Naive thymus-derived CD8-positive, alpha-beta T cell (primary cell): ENCODE measurements around the gene EFEMP1. TPM values are rescaled to one million over a fixed set of nuclear protein-coding genes. Genes with fewer than 3 reads are reported as not detected.
"Not testable (repeated sequence)": the region's sequence is repeated elsewhere in the genome, so short reads cannot be mapped to it uniquely, and the experiment has no call there.

ENCODE experiments used
- ATAC-seq, 2 donors: fragments of 150-1000 bp; cut with Tn5 transposase in 1 of 2; sonication (Bioruptor Pico), chemical (Tn5 transposase) in 1 of 2; 1 replicate in 1 of 2; 2 replicates in 1 of 2; pipeline ENCODE4 v1.10.0; 2021; ENCODE audit warnings: mild to moderate bottlenecking in 2 of 2, moderate library complexity in 2 of 2
- POLR2A ChIA-PET: fragments of 350-600 bp; sonication (Branson Sonifier 250); formaldehyde crosslinking; loops from one replicate; lab custom pipeline; 2021; ENCODE audit warnings: antibody characterized with exemption; lab: Charles Lee
- DNase-seq, 10 donors: peaks; one replicate each; pipeline versions ENCODE4 v3.0.0 to v3.0.0-alpha.2; 2020 to 2022
- H3K27ac Mint-ChIP-seq, 10 donors: one replicate each; pipeline ENCODE4 v1.8.0; 2020 to 2022; ENCODE audit warnings: mild to moderate bottlenecking in 10 of 10, mixed read lengths in 10 of 10, moderate library complexity in 4 of 10, inconsistent platforms in 1 of 10
- H3K27me3 Mint-ChIP-seq, 5 donors: one replicate each; pipeline ENCODE4 v1.8.0; 2021 to 2022; ENCODE audit warnings: mixed read lengths in 5 of 5
- H3K36me3 Mint-ChIP-seq, 3 donors: one replicate each; pipeline ENCODE4 v1.8.0; 2020 to 2022; ENCODE audit warnings: mixed read lengths in 3 of 3, mild to moderate bottlenecking in 2 of 3, inconsistent platforms in 1 of 3
- H3K4me1 Mint-ChIP-seq, 4 donors: one replicate each; pipeline ENCODE4 v1.8.0; 2021 to 2022; ENCODE audit warnings: mixed read lengths in 4 of 4
- H3K4me3 Mint-ChIP-seq, 10 donors: one replicate each; pipeline ENCODE4 v1.8.0; 2020 to 2022; ENCODE audit warnings: mild to moderate bottlenecking in 10 of 10, mixed read lengths in 10 of 10, moderate library complexity in 6 of 10, inconsistent platforms in 1 of 10
- H3K9me3 Mint-ChIP-seq, 9 donors: one replicate each; pipeline ENCODE4 v1.8.0; 2020 to 2022; ENCODE audit warnings: mixed read lengths in 9 of 9, mild to moderate bottlenecking in 3 of 9, inconsistent platforms in 1 of 9, moderate library complexity in 1 of 9
- polyA plus RNA-seq, 3 donors: library from polyadenylated mRNA; unstranded; fragments of 300-500 nt; fragmentation: Illumina TruSeq; gene quantifications; one replicate each; pipeline ENCODE4 v1.2.3, GENCODE V29; 2021
- total RNA-seq, 8 experiments: library from RNA in 2 of 8; stranded (reverse) in 2 of 8; gene quantifications; one replicate each; pipeline ENCODE4 v1.2.3 and lab custom pipeline; 2021 to 2026

EFEMP1 gene
- total and polyA plus RNA-seq, 5 experiments from 2014 or later = not detected

DNA sequence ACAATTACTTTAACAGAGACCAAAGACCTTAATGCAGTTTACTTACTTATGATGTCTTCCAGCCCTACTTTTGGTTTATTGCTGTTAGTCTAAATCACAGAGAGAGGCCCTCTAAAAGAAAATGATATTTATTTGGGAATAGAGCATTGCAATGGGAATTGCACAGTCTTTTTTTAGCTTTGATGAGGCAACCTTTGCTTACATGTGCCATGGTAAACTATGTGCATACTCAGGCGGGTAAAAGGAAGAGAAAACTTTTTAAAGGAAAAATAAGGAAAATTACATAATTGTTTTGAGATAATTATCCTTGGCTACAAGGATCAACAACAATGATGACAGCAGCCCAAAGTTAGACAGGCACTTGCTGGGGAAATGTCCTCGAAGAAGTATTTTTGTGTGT lies 78.6 kb downstream of the EFEMP1 start:
- Mint-ChIP-seq H3K36me3 (no peaks in the 10 kb centered on the region), H3K27ac (no peak overlapping the region), H3K4me3 (no peak overlapping the region), H3K4me1 (no peaks in the 10 kb centered on the region), H3K9me3 (peaks cover 0 to 4% (median 0%) of the 10 kb centered on the region in 9 donors), H3K27me3 (peaks cover 0 to 4% (median 0%) of the 10 kb centered on the region in 5 donors)
- POLR2A ChIA-PET = no interaction called here
- ATAC-seq = no peak
- no peak for DNase-seq

DNA sequence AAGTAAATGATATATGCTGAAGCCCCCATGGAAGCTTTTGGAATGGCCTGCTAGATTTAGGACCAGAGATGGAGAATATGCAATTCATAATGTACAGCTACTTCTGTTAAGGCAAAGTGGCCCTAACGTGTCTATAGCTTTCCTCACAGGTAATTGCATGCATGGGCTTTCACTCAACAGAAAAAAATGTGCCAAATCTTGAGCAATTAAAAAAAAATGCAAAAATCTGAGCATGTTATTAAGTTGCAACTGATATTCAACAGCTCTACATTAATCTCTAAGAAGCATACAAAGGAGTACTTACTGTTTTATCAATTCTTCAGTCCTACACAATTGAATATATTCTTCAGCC lies 79.6 kb downstream of the EFEMP1 start:
- POLR2A ChIA-PET = no interaction called here
- H3K27ac Mint-ChIP-seq = no peak overlapping the region
- H3K4me3 Mint-ChIP-seq = no peak overlapping the region
- H3K36me3 Mint-ChIP-seq = no peaks in the 10 kb centered on the region
- no peak for DNase-seq
- no peak for ATAC-seq
- H3K27me3 Mint-ChIP-seq = peaks cover 0 to 4% (median 0%) of the 10 kb centered on the region in 5 donors
- H3K4me1 Mint-ChIP-seq = no peaks in the 10 kb centered on the region
- H3K9me3 Mint-ChIP-seq = peaks cover 0 to 4% (median 0%) of the 10 kb centered on the region in 9 donors

DNA sequence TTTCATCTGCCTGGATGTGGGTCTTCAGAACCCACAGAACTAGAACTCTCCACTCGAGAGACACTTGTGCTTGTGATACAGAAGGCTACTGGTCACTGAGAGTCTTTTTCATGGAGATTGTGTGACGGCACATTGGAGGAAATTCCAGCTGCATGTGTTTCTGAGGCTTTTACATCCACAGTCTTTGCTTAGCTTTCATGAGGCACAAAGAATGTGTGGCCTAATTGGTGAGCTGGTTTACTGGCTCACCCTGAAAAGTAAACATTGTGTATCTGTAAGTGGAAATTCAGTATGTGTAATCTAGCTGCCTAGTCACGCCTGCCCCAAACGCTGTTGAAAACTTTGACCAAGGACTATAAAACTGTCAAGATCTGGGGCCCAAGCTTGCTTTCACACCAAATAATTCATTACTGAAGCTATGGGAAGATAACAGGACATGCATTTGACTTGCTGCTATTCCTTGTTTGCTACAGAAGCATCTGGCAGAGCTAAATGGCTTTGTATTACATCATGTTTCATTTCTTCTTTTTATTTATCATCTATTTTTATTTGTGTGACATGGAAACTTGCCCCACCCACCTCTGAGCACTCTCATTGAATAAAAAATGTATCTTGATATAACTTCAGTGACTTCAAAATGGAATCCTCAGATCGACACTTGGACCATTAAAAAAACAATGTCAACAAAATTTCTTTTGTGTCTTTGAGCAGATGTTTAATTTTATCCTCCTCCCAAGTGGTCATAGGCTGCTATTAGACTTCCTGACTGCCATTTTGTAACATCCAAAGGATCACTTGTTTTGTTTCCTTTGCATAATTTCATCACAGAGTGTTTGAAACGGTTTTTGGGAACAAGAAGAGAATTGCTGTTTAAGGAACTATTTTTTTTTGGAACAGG lies 80.2 kb downstream of the EFEMP1 start:
- no peak for DNase-seq
- no peak for ATAC-seq
- no peaks in the 10 kb centered on the region for H3K4me1 Mint-ChIP-seq
- POLR2A ChIA-PET = no interaction called here
- no peak overlapping the region for H3K4me3 Mint-ChIP-seq
- H3K27ac Mint-ChIP-seq = no peak overlapping the region
- H3K27me3 Mint-ChIP-seq = peaks cover 0 to 3% (median 0%) of the 10 kb centered on the region in 5 donors
- H3K9me3 Mint-ChIP-seq = peaks cover 0 to 4% (median 0%) of the 10 kb centered on the region in 9 donors
- H3K36me3 Mint-ChIP-seq = no peaks in the 10 kb centered on the region

DNA sequence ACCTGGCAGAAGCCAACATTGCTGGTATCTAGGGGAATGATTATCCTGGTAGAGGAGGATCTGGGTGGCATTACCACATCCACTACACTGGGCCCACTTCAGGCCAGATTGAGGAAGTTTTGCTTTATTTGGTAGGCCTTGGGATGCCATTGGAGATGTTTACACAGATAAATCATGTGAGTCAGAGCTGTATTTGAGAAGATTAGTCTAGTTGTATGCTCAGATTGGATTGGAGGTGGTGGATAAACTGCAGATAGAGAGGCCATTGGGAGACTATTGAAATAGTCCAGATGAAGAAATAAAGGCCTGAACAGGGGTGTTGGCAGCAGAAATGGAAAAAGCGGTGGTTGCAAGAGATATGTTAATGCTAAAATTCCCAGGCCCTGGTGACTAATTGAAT lies 81.5 kb downstream of the EFEMP1 start:
- DNase-seq (no peak), ATAC-seq (no peak)
- POLR2A ChIA-PET = no interaction called here
- Mint-ChIP-seq H3K27ac (no peak overlapping the region), H3K4me1 (no peaks in the 10 kb centered on the region), H3K27me3 (peaks cover 0 to 2% (median 0%) of the 10 kb centered on the region in 5 donors), H3K9me3 (peaks cover 0 to 4% (median 0%) of the 10 kb centered on the region in 9 donors), H3K36me3 (no peaks in the 10 kb centered on the region), H3K4me3 (no peak overlapping the region)

DNA sequence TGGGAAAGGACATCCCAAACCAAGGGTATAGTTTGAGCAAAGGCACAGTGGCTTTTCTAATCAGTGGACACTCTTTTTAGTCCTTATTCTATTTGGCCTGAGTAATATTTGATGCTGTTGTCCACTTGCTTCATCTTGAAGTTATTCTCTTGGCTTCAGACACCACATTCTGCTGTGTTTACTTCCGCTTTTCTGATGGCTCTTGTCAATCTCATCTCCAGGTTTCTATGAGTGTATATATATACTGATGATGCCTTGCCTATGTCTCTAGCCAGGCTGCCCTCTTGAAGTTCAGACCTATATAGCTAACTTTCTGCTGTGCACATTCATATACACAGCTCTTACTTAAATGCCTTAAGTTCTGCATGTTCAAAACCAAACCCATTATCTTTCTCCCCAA lies 83.1 kb downstream of the EFEMP1 start:
- no peak overlapping the region for H3K27ac Mint-ChIP-seq
- no peaks in the 10 kb centered on the region for H3K4me1 Mint-ChIP-seq
- POLR2A ChIA-PET = no interaction called here
- no peak overlapping the region for H3K4me3 Mint-ChIP-seq
- peaks cover 0 to 11% (median 3%) of the 10 kb centered on the region in 5 donors for H3K27me3 Mint-ChIP-seq
- no peaks in the 10 kb centered on the region for H3K36me3 Mint-ChIP-seq
- DNase-seq (no peak), ATAC-seq (no peak)
- H3K9me3 Mint-ChIP-seq = peaks cover 0 to 6% (median 4%) of the 10 kb centered on the region in 9 donors

DNA sequence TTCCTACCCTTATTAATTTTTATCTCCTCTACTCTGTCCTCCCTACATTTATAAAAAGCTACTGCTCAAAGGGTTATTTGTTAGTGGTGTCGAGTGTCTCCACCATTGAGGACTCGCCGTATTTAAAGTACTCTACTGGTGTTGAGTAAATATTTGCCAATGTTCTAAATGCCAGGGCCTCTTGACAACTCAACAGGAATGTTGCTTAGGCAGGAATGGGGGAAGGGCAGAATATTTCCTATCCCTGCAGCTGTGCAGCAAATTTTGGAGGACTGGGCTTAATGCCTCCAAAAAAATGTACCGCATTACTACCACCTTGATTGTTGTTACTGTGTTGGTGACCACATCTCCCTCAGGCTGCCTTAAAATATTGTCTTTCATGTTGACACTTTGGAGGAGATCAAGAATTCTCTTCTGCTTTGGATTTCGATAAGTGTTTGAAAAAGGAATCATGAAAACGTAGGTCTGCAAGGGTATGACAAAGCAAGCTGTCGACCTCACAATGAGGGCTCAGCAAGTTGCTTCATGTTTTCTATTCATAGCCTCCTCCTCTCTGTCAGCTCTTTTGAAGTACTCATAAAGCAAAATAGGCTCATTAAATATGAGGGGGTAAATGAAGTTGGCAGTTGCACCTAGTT lies 84.3 kb downstream of the EFEMP1 start:
- POLR2A ChIA-PET = no interaction called here
- no peak for ATAC-seq

DNA sequence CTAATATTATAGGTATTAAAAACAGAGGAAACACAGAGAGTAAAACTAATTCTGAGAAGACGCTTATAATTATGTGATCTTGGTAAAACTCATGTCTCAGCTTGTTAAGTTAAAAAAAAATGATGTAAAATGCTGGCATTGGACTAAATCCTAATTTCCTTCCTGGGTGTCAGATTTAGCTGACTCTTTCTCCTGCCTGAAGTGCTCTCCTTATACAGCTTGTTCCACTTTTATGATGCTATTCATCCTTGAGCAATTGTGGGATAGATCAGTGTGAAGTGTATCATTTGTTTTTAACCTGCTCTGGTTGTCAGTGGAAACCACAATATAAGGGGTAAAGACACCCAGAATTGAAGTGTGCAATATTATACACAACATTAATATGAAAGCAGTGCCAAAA lies 84.9 kb downstream of the EFEMP1 start:
- POLR2A ChIA-PET = no interaction called here
- peaks cover 0 to 13% (median 11%) of the 10 kb centered on the region in 9 donors for H3K9me3 Mint-ChIP-seq
- H3K4me3 Mint-ChIP-seq = no peak overlapping the region
- no peak for ATAC-seq
- no peaks in the 10 kb centered on the region for H3K4me1 Mint-ChIP-seq
- no peak for DNase-seq
- H3K27ac Mint-ChIP-seq = no peak overlapping the region
- H3K36me3 Mint-ChIP-seq = no peaks in the 10 kb centered on the region
- H3K27me3 Mint-ChIP-seq = peaks cover 0 to 19% (median 3%) of the 10 kb centered on the region in 5 donors

More for the DNA sequence above, 84.3 kb downstream of the EFEMP1 start:
- no peak overlapping the region for H3K4me3 Mint-ChIP-seq
- peaks cover 0 to 11% (median 8%) of the 10 kb centered on the region in 9 donors for H3K9me3 Mint-ChIP-seq
- no peaks in the 10 kb centered on the region for H3K36me3 Mint-ChIP-seq
- no peaks in the 10 kb centered on the region for H3K4me1 Mint-ChIP-seq
- H3K27me3 Mint-ChIP-seq = peaks cover 0 to 19% (median 3%) of the 10 kb centered on the region in 5 donors
- no peak overlapping the region for H3K27ac Mint-ChIP-seq
- no peak for DNase-seq

DNA sequence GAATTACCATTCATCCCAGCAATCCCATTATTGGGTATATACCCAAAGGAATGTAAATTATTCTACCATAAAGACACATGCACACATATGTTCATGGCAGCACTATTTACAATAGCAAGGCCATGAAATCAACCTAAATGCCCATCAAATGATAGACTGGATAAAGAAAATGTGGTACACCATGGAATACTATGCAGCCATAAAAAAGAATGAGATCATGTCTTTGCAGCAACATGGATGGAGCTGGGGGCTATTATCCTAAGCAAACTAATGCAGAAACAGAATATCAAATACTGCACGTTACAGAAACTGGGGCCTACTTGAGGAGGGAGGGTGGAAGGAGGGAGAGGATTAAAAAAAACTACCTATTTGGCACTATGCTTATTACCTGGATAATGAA lies 85.5 kb downstream of the EFEMP1 start:
- ATAC-seq, H3K4me3 Mint-ChIP-seq, DNase-seq, H3K4me1 Mint-ChIP-seq, POLR2A ChIA-PET, H3K27ac Mint-ChIP-seq, H3K36me3 Mint-ChIP-seq: not testable (repeated sequence)
- Mint-ChIP-seq H3K9me3 (peaks cover 0 to 18% (median 12%) of the 10 kb centered on the region in 9 donors), H3K27me3 (peaks cover 0 to 19% (median 3%) of the 10 kb centered on the region in 5 donors)

DNA sequence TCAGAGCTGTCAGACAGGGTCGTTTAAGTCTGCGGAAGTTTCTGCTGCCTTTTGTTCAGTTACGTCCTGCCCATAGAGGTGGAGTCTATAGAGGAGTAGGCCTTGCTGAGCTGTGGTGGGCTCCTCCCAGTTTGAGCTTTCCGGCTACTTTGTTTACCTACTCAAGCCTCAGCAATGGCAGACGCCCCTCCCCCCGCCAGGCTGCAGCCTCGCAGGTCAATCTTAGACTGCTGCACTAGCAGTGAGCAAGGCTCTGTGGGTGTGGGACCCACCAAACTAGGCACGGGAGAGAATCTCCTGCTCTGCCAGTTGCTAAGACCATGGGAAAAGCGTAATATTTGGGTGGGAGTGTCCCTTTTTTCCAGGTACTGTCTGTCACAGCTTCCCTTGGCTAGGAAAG lies 86.5 kb downstream of the EFEMP1 start:
- Mint-ChIP-seq H3K4me3 (no peak overlapping the region), H3K36me3 (no peaks in the 10 kb centered on the region), H3K4me1 (no peaks in the 10 kb centered on the region), H3K27ac (no peak overlapping the region), H3K27me3 (peaks cover 0 to 19% (median 3%) of the 10 kb centered on the region in 5 donors), H3K9me3 (peaks cover 0 to 23% (median 12%) of the 10 kb centered on the region in 9 donors)
- POLR2A ChIA-PET = no interaction called here
- ATAC-seq (no peak), DNase-seq (no peak)

DNA sequence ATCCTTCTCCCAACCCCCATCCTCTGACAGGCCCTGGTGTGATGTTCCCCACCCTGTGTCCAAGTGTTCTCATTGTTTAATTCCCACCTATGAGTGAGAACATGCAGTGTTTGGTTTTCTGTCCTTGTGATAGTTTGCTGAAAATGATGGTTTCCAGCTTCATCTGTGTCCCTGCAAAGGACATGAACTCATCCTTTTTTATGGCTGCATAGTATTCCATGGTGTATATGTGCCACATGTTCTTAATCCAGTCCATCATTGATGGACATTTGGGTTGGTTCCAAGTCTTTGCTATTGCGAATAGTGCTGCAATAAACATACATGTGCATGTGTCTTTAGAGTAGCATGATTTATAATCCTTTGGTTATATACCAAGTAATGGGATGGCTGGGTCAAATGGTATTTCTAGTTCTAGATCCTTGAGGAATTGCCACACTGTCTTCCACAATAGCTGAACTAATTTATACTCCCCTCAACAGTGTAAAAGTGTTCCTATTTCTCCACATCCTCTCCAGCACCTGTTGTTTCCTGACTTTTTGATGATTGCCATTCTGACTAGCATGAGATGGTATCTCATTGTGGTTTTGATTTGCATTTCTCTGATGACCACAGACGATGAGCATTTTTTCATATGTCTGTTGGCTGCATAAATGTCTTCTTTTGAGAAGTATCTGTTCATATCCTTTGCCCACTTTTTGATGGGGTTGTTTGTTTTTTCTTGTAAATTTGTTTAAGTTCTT lies 91.7 kb downstream of the EFEMP1 start:
- Mint-ChIP-seq H3K27me3 (peaks cover under 1 to 34% (median 8%) of the 10 kb centered on the region in 5 donors), H3K9me3 (peaks cover 0 to 29% (median 10%) of the 10 kb centered on the region in 9 donors)
- H3K27ac Mint-ChIP-seq, H3K4me1 Mint-ChIP-seq, H3K36me3 Mint-ChIP-seq, POLR2A ChIA-PET, H3K4me3 Mint-ChIP-seq, ATAC-seq, DNase-seq: not testable (repeated sequence)

DNA sequence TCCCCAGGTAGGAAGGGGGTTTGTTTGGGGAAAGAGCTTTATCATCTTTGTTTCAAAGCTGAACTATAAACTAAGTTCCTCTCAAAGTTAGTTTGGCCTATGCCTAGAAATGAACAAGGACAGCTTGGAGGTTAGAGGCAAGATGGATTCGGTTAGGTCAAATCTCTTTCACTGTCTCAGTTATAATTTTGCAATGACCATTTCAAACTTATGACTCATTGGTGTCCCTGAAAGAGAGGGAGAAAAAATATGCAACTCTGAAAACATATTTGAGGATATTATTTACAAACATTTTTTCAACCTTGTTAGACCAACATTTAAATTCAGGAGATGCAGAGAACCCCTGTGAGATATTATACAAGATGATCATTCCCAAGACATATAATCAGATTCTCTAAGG lies 95.7 kb downstream of the EFEMP1 start:
- Mint-ChIP-seq H3K4me1 (no peaks in the 10 kb centered on the region), H3K27ac (no peak overlapping the region), H3K36me3 (no peaks in the 10 kb centered on the region), H3K9me3 (peaks cover 0 to 14% (median 2%) of the 10 kb centered on the region in 9 donors), H3K4me3 (no peak overlapping the region), H3K27me3 (peaks cover 2 to 24% (median 12%) of the 10 kb centered on the region in 5 donors)
- no peak for DNase-seq
- no peak for ATAC-seq
- POLR2A ChIA-PET = no interaction called here

DNA sequence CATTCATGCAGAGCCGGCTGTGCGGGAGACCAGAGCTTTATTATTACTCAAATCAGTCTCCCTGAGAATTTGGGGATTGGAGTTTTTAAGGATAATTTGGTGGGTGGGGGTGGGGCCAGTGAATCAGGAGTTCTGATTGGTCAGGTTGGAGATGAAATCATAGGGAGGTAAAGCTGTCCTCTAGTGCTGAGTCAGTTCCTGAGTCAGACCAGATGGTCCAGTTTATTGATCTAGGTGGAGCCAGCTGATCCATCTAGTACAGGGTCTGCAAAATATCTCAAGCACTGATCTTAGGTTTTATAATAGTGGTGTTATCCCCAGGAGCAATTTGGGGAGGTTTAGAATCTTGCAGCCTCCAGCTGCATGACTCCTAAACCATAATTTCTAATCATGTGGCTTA lies 96.2 kb downstream of the EFEMP1 start:
- H3K9me3 Mint-ChIP-seq = peaks cover 0 to 12% (median 0%) of the 10 kb centered on the region in 9 donors
- H3K4me1 Mint-ChIP-seq, H3K4me3 Mint-ChIP-seq, ATAC-seq, POLR2A ChIA-PET, H3K36me3 Mint-ChIP-seq, H3K27ac Mint-ChIP-seq, DNase-seq: not testable (repeated sequence)
- peaks cover 2 to 24% (median 12%) of the 10 kb centered on the region in 5 donors for H3K27me3 Mint-ChIP-seq
